OCI-LY1 (cell line): ENCODE results near the gene CBX1.
A peak's percentile ranks its signal among the peaks of the same experiment; 100 is the strongest.

Source experiments
- H2AFZ ChIP-seq: fragments of 200-600 bp; sonication (generic), shearing (Covaris generic); 2 replicates; pipeline ENCODE4 v1.6.0; 2014; ENCODE audit warnings: antibody characterized with exemption, mild to moderate bottlenecking, low read length
- H3F3A ChIP-seq: fragments of 200-600 bp; sonication (generic), shearing (Covaris generic); 2 replicates; pipeline ENCODE4 v1.6.0; 2014; ENCODE audit warnings: mild to moderate bottlenecking, antibody characterized with exemption, low read length, moderate library complexity; ENCODE audit not compliant: insufficient read depth
- H3K27ac ChIP-seq: fragments of 200-600 bp; sonication (generic); 2 replicates; pipeline ENCODE4 v1.5.1; 2014; ENCODE audit warnings: low read length, mixed run types, mild to moderate bottlenecking, low read depth; ENCODE audit not compliant: poor library complexity, severe bottlenecking
- H3K27me3 ChIP-seq: fragments of 200-600 bp; sonication (generic); 2 replicates; pipeline ENCODE4 v1.6.0; 2014; ENCODE audit warnings: antibody characterized with exemption, mild to moderate bottlenecking, low read length, moderate library complexity; ENCODE audit not compliant: insufficient read depth
- H3K36me3 ChIP-seq: fragments of 200-600 bp; sonication (generic); 2 replicates; pipeline ENCODE4 v1.6.1; 2014; ENCODE audit warnings: mild to moderate bottlenecking, antibody characterized with exemption, low read length, moderate library complexity, mixed read lengths; ENCODE audit not compliant: insufficient read depth
- H3K4me1 ChIP-seq: fragments of 200-600 bp; sonication (generic); 2 replicates; pipeline ENCODE4 v1.5.1; 2014; ENCODE audit warnings: mild to moderate bottlenecking, low read length, moderate library complexity; ENCODE audit not compliant: insufficient read depth, severe bottlenecking
- H3K4me2 ChIP-seq: fragments of 200-600 bp; sonication (generic), shearing (Covaris generic); 2 replicates; pipeline ENCODE4 v1.6.1; 2014; ENCODE audit warnings: low read length
- H3K4me3 ChIP-seq: fragments of 200-600 bp; sonication (generic); 2 replicates; pipeline ENCODE4 v1.5.1; 2014; ENCODE audit warnings: low read length, low read depth, mild to moderate bottlenecking, mixed read lengths; ENCODE audit not compliant: poor library complexity, severe bottlenecking
- H3K79me2 ChIP-seq: fragments of 200-600 bp; shearing (Covaris generic); 2 replicates; pipeline ENCODE4 v1.6.1; 2016; ENCODE audit warnings: mixed run types, low read length, mixed read lengths; ENCODE audit not compliant: insufficient read depth
- H3K9ac ChIP-seq: fragments of 200-600 bp; sonication (generic), shearing (Covaris generic); 2 replicates; pipeline ENCODE4 v1.6.1; 2014; ENCODE audit warnings: mild to moderate bottlenecking, low read length, mixed read lengths
- H3K9me2 ChIP-seq: fragments of 200-600 bp; sonication (generic), shearing (Covaris generic); 2 replicates; pipeline ENCODE4 v1.6.1; 2014; ENCODE audit warnings: low read depth, mild to moderate bottlenecking, low read length, mixed read lengths
- H3K9me3 ChIP-seq: fragments of 200-600 bp; shearing (Covaris generic); 2 replicates; pipeline ENCODE4 v1.6.1; 2014; ENCODE audit warnings: low read length, mixed read lengths
- H4K20me1 ChIP-seq: fragments of 200-600 bp; sonication (generic), shearing (Covaris generic); 2 replicates; pipeline ENCODE4 v1.6.0; 2016; ENCODE audit warnings: mild to moderate bottlenecking, low read length; ENCODE audit not compliant: insufficient read depth
- EZH2 ChIP-seq: fragments of 200-600 bp; sonication (generic), shearing (Covaris generic); IDR thresholded peaks from 2 replicates; pipeline ENCODE4 v1.8.0; 2017; ENCODE audit warnings: borderline replicate concordance, mixed run types, mild to moderate bottlenecking, antibody characterized with exemption, low read length, moderate library complexity, mixed read lengths
- TF ChIP-seq, protein P1 (sequence below): fragments of 200-600 bp; sonication (generic), shearing (Covaris generic); IDR thresholded peaks from 2 replicates; pipeline ENCODE4 v1.5.1; 2017; ENCODE audit warnings: mild to moderate bottlenecking, antibody characterized with exemption, low read length, moderate library complexity, mixed read lengths

The CBX1 gene

GRCh38 chr17:48058393-48059124 lies 42.7 kb downstream of the CBX1 start:
- TF ChIP-seq, protein P1, sequence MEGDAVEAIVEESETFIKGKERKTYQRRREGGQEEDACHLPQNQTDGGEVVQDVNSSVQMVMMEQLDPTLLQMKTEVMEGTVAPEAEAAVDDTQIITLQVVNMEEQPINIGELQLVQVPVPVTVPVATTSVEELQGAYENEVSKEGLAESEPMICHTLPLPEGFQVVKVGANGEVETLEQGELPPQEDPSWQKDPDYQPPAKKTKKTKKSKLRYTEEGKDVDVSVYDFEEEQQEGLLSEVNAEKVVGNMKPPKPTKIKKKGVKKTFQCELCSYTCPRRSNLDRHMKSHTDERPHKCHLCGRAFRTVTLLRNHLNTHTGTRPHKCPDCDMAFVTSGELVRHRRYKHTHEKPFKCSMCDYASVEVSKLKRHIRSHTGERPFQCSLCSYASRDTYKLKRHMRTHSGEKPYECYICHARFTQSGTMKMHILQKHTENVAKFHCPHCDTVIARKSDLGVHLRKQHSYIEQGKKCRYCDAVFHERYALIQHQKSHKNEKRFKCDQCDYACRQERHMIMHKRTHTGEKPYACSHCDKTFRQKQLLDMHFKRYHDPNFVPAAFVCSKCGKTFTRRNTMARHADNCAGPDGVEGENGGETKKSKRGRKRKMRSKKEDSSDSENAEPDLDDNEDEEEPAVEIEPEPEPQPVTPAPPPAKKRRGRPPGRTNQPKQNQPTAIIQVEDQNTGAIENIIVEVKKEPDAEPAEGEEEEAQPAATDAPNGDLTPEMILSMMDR: no peak
- no peak for TF ChIP-seq EZH2
- Histone ChIP-seq H3K9me3 (no peaks in the 10 kb centered on the region), H3F3A (no peaks in the 10 kb centered on the region), H3K4me3 (no peak overlapping the region), H3K4me2 (no peak overlapping the region), H3K9ac (no peak overlapping the region), H3K79me2 (no peaks in the 10 kb centered on the region; the same call in 1 of the 2 replicates), H4K20me1 (no peaks in the 10 kb centered on the region), H3K27ac (no peak overlapping the region), H3K36me3 (peaks cover 90% of the 10 kb centered on the region), H3K27me3 (no peaks in the 10 kb centered on the region), H3K9me2 (no peaks in the 10 kb centered on the region), H3K4me1 (peaks cover 28% of the 10 kb centered on the region), H2AFZ (no peak overlapping the region)

GRCh38 chr17:48057626-48058025 lies 43.7 kb downstream of the CBX1 start:
- Histone ChIP-seq H3K9me2 (no peaks in the 10 kb centered on the region), H2AFZ (no peak overlapping the region), H3K4me2 (no peak overlapping the region), H3K4me3 (no peak overlapping the region), H3F3A (no peaks in the 10 kb centered on the region), H3K4me1 (peaks cover 37% of the 10 kb centered on the region), H4K20me1 (no peaks in the 10 kb centered on the region), H3K9ac (no peak overlapping the region), H3K27ac (no peak overlapping the region), H3K27me3 (no peaks in the 10 kb centered on the region), H3K36me3 (peaks cover 90% of the 10 kb centered on the region), H3K79me2 (peaks cover 5% of the 10 kb centered on the region; the same call in 1 of the 2 replicates), H3K9me3 (no peaks in the 10 kb centered on the region)
- TF ChIP-seq EZH2: no peak
- TF ChIP-seq, protein P1: no peak

- H3K27me3 ChIP-seq: no peaks in the 10 kb centered on the region
- H3K4me2 ChIP-seq: no peak overlapping the region
- no peak overlapping the region for H3K4me3 ChIP-seq
- peaks cover 90% of the 10 kb centered on the region for H3K36me3 ChIP-seq
- peak overlapping the region; percentile 77 for H3K27ac ChIP-seq
- peaks cover 5% of the 10 kb centered on the region; the same call in 1 of the 2 replicates for H3K79me2 ChIP-seq
- no peak overlapping the region for H3K9ac ChIP-seq
- H3K9me3 ChIP-seq: no peaks in the 10 kb centered on the region
- peaks cover 45% of the 10 kb centered on the region for H3K4me1 ChIP-seq
- H2AFZ ChIP-seq: no peak overlapping the region
- no peak for TF ChIP-seq EZH2
- TF ChIP-seq, protein P1: no peak
- no peaks in the 10 kb centered on the region for H3K9me2 ChIP-seq
- no peaks in the 10 kb centered on the region for H3F3A ChIP-seq
- H4K20me1 ChIP-seq: no peaks in the 10 kb centered on the region
Measured at GRCh38 chr17:48056879-48057278, 44.4 kb downstream of the CBX1 start.
